ENCODE data around the gene ANKRD33.

ANKRD33 gene

DNA sequence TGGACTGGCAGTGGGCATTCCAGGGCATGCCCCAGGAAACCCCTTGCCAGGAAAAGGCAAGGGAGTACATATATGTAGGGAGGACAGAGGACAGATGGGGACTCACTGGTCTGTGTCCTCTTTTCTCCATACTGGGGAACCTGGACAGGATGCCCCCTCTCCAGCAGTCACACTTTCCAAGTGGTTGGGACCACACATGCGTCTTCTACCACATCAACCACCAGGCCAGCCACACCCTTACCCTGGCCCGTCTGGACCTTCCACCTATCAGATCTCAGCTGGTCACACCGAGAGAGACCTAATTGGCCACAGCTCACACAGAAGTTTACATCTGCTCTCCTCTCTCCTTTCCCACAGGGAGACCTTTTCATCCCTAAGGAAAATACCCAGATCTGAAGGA is 8.3 kb downstream of the ANKRD33 start:
- intact Hi-C loops (cut with DNase I): no loop called here
- peak in 1 of 10 donors; percentile 32 for DNase-seq

DNA sequence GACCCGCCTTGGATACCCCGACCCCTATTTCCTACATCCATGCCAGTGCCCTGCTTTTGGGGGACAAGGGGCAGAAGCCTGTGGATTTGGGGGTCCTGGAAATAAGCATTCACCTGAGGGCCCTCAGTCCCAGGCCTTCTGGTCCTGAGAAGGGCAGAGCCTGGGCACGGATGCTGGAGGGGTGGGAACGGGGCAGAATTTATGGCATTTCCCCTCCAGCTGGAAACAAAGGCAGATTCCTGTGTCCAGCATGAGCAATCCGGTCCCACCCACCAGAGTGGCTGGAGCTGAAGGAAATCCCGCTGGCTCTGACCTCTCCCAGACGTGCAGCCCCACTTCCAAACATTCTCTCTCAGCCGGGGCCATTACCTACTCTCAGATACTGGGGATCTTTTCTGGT is 9.3 kb downstream of the ANKRD33 start:
- DNase-seq: peak in 1 of 10 donors; percentile 21
- intact Hi-C loops (cut with DNase I): no loop called here

DNA sequence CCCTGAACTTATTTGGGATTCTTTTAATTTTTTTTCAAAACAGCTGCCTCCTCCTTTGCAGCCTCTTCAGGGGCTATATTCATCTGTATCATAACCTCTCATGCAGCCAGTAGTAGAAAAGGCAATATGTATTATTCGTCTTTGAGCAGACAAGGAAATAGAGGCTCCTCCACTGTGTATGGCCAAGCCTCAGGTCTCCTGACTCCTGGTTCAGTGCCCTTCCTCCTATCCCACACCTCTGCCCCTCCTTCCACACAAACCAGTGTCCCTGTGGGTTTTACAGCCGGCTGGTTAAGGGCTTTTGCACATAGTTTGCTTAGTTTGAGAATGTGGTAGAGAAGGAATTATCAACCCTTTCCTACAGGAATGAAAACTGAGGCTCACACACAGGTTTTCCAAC is 10.6 kb downstream of the ANKRD33 start:
- DNase-seq: no peak
- intact Hi-C loops (cut with DNase I): no loop called here

DNA sequence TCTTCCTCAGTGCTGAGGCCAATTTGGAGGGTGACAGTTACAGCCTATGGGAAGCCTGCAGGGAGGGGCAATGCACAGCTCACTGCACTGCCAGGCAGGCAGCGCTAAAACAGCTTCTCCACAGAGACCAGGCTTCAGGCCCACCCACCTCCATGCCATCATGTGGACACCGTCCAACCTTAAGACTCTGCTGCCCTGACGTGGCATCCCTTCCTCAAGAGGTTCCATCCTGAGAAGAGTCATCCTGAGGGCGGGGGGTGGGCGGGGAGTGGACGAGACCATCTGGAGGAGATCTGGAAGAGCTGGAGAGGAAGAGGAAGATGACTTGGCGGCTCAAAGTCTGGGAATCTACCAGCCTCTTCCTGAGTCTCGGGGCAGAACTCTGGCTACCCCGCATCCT is 11.0 kb downstream of the ANKRD33 start:
- peak in 1 of 10 donors; percentile 30 for DNase-seq
- intact Hi-C loops (cut with DNase I): no loop called here

DNA sequence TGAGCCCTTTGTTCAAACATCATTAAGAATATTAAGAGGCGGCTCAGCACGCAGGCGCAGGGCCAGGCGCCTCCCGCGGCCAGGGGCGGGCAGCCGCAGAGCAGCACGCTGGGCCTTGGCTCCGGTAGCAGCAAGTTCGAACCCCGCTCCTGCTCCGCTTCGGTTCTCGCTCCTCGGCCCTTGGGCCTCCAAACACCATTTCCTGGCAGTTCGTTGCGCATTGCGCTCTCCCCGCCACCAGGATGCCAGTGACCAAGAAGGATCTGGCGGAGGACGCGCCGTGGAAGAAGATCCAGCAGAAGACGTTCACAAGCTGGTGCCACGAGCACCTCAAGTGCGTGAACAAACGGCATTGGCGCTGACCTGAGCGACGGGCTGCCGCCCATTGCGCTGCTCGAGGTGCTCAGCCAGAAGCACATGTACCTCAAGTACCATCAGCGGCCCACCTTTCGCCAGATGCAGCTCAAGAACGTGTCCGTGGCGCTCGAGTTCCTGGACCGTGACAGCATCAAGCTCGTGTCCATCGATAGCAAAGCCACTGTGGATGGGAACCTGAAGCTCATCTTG is 12.5 kb downstream of the ANKRD33 start:
- DNase-seq: peak in 1 of 10 donors; percentile 71
- intact Hi-C loops (cut with DNase I): no loop called here

DNA sequence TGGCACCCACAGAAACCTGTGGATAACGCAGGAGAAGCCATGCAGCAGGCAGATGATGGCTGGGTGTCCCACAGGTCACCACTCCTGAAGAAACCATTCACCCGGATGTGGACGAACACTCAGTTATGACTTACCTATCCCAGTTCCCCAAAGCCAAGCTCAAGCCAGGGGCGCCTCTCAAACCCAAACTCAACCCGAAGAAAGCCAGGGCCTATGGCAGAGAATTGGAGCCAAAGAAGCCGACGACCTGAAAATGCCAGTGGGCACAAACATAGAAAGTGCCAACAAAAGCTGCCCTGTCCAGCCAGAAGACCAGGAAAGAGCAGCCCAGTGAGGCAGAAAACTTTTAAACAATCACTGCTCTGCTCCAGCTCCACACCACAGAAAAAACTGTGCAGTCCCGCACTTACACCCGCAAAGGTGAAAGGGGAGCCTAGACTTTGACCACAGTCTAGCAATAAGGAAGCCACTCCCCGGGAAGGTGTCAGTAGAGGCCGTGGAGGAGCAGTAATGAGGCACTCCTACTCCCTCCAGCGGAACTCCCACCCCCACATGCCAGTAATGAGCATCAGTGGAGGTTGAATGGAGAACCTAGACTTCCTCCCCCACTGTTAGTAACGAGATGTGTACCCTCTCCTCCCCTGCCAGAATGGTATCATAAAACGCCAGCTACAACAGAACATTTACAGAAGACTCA is 13.4 kb downstream of the ANKRD33 start:
- intact Hi-C loops (cut with DNase I): no loop called here
- peak in 1 of 10 donors; percentile 51 for DNase-seq

DNA sequence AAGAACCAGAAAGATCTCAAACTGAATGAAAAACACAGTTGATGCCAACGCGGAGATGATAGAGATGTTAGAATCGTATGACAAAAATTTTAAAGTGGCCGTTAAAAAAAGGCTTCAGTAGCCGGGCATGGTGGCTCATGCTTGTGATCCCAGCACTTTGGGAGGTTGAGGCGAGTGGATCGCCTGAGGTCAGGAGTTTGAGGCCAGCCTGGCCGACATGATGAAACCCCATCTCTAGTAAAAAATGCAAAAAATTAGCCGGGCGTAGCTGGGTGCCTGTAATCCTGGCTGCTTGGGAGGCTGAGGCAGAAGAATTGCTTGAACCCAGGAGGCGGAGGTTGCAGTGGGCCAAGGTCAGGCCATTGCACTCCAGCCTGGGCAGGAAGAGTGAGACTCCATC is 14.0 kb downstream of the ANKRD33 start:
- DNase-seq: peak in 1 of 10 donors; percentile 14

DNA sequence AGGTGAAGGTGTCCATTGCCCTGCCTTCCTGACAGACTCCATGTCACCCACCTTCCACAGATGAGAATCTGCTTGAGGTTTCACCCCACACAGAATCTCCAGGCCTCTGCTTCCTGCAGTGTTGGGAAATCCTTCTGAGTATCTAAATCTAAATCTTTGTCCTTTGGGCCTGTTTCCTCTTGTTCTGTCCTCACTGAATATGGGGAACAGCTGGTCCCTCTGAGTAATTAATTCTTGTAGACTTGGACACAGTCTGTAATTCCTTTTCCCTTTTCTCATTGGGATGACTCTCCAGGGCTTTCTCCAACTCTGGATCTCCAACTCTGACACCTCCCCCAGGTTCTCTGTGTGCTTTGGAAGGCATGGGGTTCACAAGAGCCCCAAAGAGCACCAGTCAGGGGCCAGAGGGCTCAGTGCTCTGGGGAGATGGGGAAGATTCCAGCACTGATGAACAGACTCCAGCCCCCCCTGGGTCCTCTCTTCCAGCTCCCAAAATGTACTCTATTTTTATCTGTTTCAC is 17.1 kb downstream of the ANKRD33 start:
- peak in 1 of 10 donors; percentile 15 for DNase-seq

More for the DNA sequence above, 14.0 kb downstream of the ANKRD33 start:
- intact Hi-C loops (cut with DNase I): no loop called here

DNA sequence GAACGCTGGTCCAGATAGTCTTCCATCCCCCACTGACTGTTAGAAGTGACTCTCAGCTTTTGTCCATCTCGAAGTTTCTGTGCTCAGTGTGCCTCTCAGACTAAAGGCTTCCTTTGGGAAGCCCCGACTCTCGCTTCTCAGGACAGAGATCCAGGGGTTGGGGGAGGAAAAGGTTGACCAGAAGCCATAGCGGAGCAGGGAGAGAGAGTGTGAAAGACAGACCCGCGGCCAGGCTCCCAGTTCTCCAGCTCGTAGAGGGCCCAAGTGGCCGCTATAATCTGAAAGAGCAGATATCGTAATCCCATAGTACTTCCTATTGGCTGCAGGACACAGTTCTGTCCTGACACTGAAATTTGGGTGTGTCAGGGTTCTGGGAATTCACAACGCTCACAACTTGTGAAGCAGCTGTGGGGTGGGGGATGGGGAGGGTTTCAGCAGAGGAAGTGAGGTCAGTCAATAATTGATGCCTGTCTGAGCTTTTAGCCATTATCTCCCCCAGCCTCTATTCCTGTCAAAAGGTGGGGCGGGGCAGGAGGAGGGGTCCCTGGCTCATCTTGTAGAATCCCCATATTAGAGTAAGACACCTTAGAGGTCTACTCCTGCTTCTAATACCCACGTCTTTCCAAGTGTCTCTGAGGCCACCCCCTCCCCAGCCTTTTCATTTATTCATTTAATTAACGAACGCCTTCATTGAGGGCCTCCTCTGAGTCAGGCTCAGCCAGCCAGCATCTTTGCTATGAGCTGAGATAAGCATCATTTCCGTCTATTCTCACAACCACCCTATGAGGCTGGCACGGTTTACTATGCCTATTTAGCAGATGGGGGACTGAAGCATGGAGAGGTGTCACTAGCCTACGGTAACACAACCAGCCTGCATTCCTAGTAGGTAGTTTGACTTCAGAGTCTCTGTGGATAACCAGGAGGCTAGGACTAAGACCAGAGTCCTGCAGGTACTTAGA is 17.8 kb downstream of the ANKRD33 start:
- peak in 2 of 10 donors; percentile 21 to 60 for DNase-seq

More for the DNA sequence above, 17.1 kb downstream of the ANKRD33 start:
- intact Hi-C loops (cut with DNase I): no loop called here

DNA sequence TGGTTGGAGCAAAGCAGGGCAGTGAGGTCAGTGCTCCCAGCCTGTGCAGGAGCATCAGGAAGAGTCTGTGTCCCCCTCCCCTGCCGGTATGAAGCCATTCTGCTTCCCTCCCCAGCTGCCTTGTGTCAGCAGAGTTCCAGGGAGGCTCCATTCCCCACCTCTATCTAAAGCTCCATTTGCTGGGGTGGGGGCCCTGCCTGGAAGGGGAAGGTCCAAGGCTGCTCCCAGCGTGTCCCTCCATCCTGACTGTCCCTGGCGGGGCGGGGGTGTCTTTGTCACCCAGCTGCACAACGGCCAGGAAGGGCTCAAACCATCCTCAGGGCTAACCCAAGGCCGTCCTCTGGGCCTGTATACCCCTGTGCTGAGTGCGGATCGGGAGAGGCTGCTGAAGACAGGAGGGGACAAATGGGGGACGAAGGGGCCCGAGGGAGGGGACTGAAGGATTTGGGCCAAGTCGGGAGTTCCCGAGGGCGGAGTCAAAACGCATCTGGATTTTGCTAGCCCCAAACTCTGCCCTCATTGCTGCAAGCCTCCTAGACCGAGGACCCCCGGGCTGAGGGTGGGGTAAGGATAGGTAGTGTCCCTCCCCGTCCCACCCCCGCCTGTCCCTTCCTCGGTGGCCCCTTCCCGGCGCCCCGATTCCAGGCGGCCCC is 18.7 kb downstream of the ANKRD33 start:
- peak in 2 of 10 donors; percentile 41 to 75 for DNase-seq
- intact Hi-C loops (cut with DNase I): no loop called here

More for the DNA sequence above, 17.8 kb downstream of the ANKRD33 start:
- intact Hi-C loops (cut with DNase I): no loop called here

DNA sequence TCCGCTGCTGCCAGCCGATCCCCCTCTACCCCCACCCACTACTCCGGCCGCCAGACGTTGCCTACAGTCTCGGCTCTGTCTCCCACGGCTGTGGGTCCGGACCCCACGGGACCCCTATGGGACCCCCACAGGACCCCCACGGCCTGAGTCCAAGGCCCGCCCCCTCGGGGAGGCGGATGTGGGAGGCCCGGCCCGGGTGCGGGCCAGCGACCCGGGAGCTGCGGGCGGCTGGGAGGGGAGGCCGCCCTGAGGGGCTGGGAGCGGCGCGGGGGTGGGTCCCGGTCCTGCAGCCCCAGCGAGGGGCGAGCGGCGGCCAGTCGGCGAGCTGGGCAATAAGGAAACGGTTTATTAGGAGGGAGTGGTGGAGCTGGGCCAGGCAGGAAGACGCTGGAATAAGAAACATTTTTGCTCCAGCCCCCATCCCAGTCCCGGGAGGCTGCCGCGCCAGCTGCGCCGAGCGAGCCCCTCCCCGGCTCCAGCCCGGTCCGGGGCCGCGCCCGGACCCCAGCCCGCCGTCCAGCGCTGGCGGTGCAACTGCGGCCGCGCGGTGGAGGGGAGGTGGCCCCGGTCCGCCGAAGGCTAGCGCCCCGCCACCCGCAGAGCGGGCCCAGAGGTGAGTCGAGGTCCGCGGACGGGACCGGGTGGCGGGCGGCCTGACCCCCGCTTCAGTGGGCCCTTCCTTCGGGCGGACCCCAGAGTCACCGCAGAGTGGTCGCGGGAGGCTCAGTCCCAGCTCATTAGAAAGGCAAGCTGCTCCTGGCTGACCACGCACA is 19.4 kb downstream of the ANKRD33 start, which contains the start of gene ACVRL1:
TSS of gene ACVRL1 (plus strand) at position 422 of the 773 bp plus-strand sequence. CDS start 4,971 bp downstream, outside the sequence.
- peak in 2 of 10 donors; percentile 61 to 68 for DNase-seq
- intact Hi-C loops (cut with DNase I): no loop called here

DNA sequence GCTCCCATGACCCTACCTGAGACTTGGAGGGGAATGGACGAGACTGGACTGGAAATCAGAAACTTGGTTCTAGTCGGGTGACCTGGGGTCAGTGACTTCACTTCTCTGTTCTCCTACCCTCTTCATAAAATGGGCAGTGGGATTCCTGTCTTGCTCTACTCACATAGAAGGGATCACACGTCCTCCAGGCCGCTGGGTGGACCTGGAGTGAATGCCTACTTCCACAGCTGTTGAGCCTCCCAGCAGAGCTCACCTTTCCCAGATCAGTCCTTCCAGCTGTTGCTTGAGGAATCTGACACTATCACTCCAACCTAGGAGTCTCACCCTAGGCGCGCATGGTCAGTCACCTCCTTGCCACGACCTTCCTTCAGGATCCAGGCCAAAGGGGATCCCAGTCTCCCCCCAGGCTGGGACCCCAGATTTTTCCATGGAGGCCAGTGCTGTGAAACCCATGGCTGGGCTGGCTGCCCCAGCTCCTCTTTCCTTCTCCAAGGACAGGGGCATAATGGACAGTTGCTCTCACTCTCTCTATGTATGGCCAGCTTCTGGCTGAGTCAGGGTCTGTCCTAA is 20.0 kb downstream of the ANKRD33 start:
- DNase-seq: peak in 2 of 10 donors; percentile 21 to 33

DNA sequence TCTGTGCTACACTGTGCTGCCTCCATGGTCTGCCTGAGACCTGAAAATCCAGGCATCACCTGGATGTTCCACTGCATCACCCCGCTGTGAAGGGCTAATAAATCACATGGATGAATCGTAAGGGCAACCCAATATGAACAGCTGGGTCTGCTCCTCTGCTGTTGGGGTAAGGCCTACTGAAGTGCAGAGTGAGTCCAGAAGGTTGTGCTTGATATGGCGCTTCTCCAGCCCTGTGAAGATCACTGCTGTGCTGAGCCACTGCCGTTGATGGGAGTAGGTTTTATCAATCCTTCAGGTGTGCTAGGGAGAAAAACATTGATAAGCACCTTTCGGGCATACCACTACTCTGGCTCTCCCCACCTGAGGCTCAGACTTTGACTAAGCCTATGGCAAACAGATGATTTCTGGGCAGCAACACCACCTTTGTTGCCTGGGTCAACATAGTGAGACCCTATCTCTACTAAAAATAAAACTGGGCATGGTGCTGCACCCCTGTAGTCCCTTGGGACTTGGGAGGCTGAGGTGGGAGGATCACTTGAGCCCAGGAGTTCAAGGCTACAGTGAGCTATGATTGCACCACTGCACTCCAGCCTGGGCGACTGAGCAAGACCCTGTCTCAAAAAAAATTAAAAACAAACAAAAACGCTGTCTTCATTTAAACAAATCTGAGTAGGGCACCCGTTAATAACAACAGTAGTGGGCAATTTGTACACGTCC is 21.1 kb downstream of the ANKRD33 start:
- intact Hi-C loops (cut with DNase I): no loop called here
- DNase-seq: no peak

More for the DNA sequence above, 20.0 kb downstream of the ANKRD33 start:
- intact Hi-C loops (cut with DNase I): no loop called here

DNA sequence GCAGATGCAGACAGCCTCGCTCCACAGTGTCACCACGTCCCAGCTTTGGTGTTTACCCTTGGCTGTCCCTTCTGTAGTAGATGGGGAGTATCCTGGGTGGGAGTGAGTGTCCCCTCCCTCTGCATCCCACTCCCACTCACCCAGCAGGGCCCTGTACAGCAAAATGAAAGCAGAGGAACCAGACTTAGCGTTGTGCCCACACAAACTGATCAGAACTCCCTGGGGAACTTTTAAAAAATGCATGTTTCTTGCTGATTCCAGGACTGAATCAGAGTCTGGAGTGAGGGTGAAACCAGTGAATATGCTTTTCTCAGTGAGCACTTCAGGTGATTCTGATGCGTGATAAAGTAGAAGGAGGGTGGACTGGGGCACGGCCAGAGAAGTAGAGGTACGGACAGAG is 22.3 kb downstream of the ANKRD33 start:
- intact Hi-C loops (cut with DNase I): no loop called here
- peak in 2 of 10 donors; percentile 18 to 38 for DNase-seq

DNA sequence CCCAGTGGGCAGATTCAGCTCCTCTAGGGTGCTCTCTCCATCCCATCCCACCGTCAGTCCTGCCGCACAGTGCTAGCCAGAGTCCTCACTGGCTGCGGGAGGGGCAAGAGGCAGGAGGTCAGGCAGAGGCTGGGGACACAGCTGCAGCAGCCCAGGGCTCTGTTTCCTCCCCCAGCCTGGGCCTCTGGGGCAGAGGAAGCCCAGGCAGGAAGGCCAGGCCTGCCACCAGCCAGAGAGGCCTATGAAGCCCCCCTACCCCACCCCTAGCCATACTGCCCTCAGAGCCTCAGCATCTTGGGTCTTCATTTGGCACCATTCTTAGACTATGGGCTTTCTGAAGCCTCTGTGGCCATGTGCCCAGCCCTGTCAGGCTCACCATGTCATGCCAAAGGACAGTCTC is 22.8 kb downstream of the ANKRD33 start:
- intact Hi-C loops (cut with DNase I): no loop called here
- peak in 2 of 10 donors; percentile 52 to 57 for DNase-seq

DNA sequence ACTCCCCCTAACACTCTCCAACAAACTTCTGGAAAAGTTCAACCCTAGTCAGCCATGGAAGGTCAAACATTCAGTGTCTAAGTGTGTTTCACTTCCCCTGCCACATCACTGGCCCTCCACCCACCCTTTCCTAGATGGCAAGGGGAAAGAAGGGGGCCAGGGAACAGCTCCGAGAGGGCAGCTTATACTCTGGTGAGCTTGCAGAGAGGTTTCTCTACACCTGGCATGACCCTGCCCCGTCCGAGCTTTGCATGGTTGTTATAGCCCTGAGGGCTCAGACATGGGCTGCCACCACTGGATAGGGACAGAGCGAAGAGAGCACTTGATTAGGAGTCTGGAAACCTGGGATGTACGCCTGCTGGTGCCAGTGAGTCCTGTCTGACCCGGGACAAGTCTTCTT is 23.4 kb downstream of the ANKRD33 start:
- intact Hi-C loops (cut with DNase I): no loop called here
- peak in 2 of 10 donors; percentile 29 to 68 for DNase-seq

DNA sequence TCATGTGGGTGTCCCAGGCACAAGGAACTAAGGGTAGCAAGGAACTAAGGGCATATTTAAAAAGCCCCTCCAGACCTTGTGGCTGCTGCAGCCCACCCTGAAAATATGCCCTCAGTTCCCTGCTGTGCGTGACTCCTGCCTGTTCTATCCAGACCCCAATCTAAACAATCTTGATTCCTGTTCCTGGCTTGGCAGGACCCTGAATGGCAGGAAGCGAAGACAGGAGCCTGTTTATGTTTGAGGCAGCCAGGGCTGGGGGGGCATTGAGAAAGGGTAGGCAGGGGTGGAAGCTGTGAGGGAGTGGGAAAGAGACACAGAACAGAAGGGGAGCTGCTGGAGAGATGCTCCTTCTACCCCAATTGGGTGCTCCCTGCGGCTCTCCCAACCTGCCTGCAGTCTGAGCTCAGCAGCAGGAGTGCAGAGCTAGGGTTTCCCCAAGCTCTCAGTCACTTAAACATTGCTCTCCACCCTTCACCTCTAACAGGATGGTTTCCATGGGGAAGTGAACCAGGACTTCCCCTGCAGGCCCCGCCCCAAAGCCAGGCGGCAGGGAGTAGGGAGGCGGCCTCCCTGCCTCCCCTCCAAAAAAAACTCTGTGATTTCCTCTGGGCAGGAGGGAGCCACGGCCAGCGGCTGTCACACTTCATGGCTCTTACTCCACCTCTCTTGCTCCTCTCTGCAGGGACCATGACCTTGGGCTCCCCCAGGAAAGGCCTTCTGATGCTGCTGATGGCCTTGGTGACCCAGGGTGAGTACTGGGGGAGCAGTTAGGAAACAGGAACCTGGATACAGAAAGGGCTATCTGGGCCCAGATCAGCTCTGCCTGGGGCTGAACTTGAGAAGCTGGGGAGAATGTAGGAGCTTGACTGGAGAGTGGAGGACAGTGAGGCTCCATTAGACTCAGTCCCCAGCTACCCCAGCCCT is 24.1 kb downstream of the ANKRD33 start:
- DNase-seq: peak in 2 of 10 donors; percentile 69 to 72
- intact Hi-C loops (cut with DNase I): no loop called here

Data from posterior cingulate gyrus (tissue), 11 donors.